ENCODE data around the gene LIM2. TPM values are rescaled to one million over a fixed set of nuclear protein-coding genes. Genes with fewer than 3 reads are reported as not detected.

Gene LIM2
- total and polyA plus RNA-seq, 2 of the 8 experiments (the other 6 are each of a cell fraction or from before 2014, with no cell fraction given): not detected

DNA sequence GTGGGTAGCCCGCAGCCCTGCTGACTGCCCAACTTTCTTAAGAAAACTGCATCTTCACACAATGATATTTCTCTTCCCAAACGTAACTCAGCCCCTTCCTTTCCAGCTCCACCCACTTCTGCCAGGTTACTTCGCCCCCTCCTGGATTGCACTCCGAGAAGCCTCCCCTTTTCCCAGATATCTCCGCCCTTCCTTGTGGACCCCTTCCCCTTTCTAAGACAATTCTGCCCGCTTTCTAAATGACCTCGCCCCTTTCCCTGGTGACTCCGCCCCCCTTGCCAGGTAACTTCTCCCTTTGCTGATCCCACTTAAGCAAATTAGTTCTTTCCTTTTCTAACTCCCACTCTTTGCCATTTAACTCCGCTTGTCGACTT, 48.5 kb downstream of the LIM2 start:
- Histone ChIP-seq H3K9ac (replicated peaks in 1 of 4; ENCODE audit: extremely low read depth in 1 of 4, low read depth in 3 of 4, low read length in 3 of 4) (peak overlapping the region in 3 of 4 experiments; percentile 30 to 49 (median 43); a peak in 2 of 7 replicates), H2AK5ac (ENCODE audit: low read depth, low read length) (no peak overlapping the region), H3K27ac (ENCODE audit: low read depth, low read length) (0 out of 2 replicates have a peak overlapping the region, but pooled peaks have one; percentile 41), H3K23ac (ENCODE audit: insufficient read length) (no peak overlapping the region), H3K27me3 (replicated peaks in 1 of 4; ENCODE audit: control insufficient read depth in 3 of 4, extremely low read depth in 1 of 4, insufficient read depth in 3 of 4, low read length in 3 of 4) (peaks cover 0 to 18% (median 11%) of the 10 kb centered on the region in 4 experiments; a peak in 5 of 7 replicates), H2BK12ac (ENCODE audit: low read depth, low read length) (no peak overlapping the region), H2BK120ac (replicated peaks; ENCODE audit: low read depth, low read length) (no peak overlapping the region), H4K91ac (replicated peaks; ENCODE audit: insufficient read length, low read length) (no peak overlapping the region), H3K4me2 (ENCODE audit: insufficient read depth in 1 of 2, low read depth in 2 of 2, low read length in 2 of 2) (peak overlapping the region; percentile 65 to 83), H3K56ac (replicated peaks; ENCODE audit: insufficient read length, low read depth, low read length) (peak overlapping the region; percentile 74), H3K18ac (ENCODE audit: extremely low read depth, low read length) (peak overlapping the region; percentile 13; the same call in 1 of the 2 replicates), H3K4me3 (ENCODE audit: extremely low read depth in 1 of 4, insufficient read depth in 2 of 4, low read depth in 3 of 4, low read length in 4 of 4) (peak overlapping the region; percentile 56 to 72 (median 66)), H3K36me3 (ENCODE audit: control insufficient read depth in 2 of 4, insufficient read depth in 4 of 4, low read length in 3 of 4) (no peaks in the 10 kb centered on the region), H3K79me2 (ENCODE audit: control insufficient read depth in 1 of 2, insufficient read depth in 2 of 2, low read length in 2 of 2) (no peaks in the 10 kb centered on the region), H3K4ac (replicated peaks; ENCODE audit: insufficient read length, low read depth, low read length) (no peak overlapping the region), H4K8ac (ENCODE audit: extremely low read depth, insufficient read depth, low read length) (no peak overlapping the region), H3K23me2 (ENCODE audit: low read depth, low read length) (peaks cover 13% of the 10 kb centered on the region), H3K4me1 (replicated peaks in 1 of 4; ENCODE audit: control insufficient read depth in 3 of 4, insufficient read depth in 4 of 4, low read length in 3 of 4) (peaks cover 0 to 20% (median 16%) of the 10 kb centered on the region in 4 experiments; a peak in 6 of 7 replicates), H3K14ac (ENCODE audit: insufficient read length) (no peak overlapping the region), H2BK15ac (ENCODE audit: low read length) (no peak overlapping the region), H4K5ac (ENCODE audit: insufficient read length, low read depth, low read length) (no peak overlapping the region), H2BK20ac (ENCODE audit: low read length) (no peak overlapping the region), H4K20me1 (replicated peaks in 1 of 2; ENCODE audit: control insufficient read depth in 1 of 2, insufficient read depth in 2 of 2, low read length in 2 of 2) (no peaks in the 10 kb centered on the region), H3K79me1 (ENCODE audit: low read depth, low read length) (no peaks in the 10 kb centered on the region), H2AFZ (ENCODE audit: low read length) (peak overlapping the region; percentile 99), H3K9me3 (ENCODE audit: insufficient read depth in 2 of 2, low read depth in 1 of 2, low read length in 1 of 2) (no peaks in the 10 kb centered on the region), H2BK5ac (ENCODE audit: low read depth, low read length) (peak overlapping the region; percentile 79; the same call in 1 of the 2 replicates)
- ChIA-PET CTCF (ENCODE audit: partially characterized antibody) (interaction anchor here (0.6 to 4.9 kb wide), 12 partner anchors 17 to 645 kb away, joined by 3 to 42 read pairs (median 4); no protein-coding TSS in a partner anchor), POLR2A (ENCODE audit: partially characterized antibody) (interaction anchor here (0.6 to 3.9 kb wide), 10 partner anchors 11 to 56 kb away, joined by 3 to 19 read pairs (median 4); partner anchors contain the start of gene C19orf84)
- FAIRE-seq (peak; percentile 45), DNase-seq (ENCODE audit: low read depth in 1 of 2, low spot score in 2 of 2) (peak in 1 of 2 experiments; percentile 53)
- 0% methylated on average over 10 of the region's 10 CpGs; no CpG with 5 or more reads in 1 of the 2 experiments for WGBS, 2 experiments (ENCODE audit: extremely low coverage in 1 of 2, insufficient coverage in 1 of 2, insufficient read length in 1 of 2, insufficient replicate concordance in 2 of 2, low coverage in 1 of 2, low lambda C conversion rate in 2 of 2, missing lambda C conversion rate in 1 of 2)
- TF ChIP-seq SRF (IDR thresholded peaks at IDR 0.05; ENCODE audit: low read depth, low read length): no peak
- peak in 1 of 3 experiments; percentile 4; a peak in 1 of 4 replicates for TF ChIP-seq CTCF (IDR thresholded peaks at IDR 0.05; ENCODE audit: control extremely low read depth in 1 of 3, insufficient read depth in 1 of 3, low read depth in 1 of 3, low read length in 3 of 3)
- no peak for TF ChIP-seq BCL11A (IDR thresholded peaks at IDR 0.05; ENCODE audit: low read depth in 2 of 2, low read length in 2 of 2)
- peak; percentile 32 for TF ChIP-seq SAP30 (IDR thresholded peaks at IDR 0.05; ENCODE audit: insufficient read depth, insufficient replicate concordance, low read length)
- TF ChIP-seq KDM4A (IDR thresholded peaks at IDR 0.05; ENCODE audit: low read depth, low read length, severe bottlenecking): peak; percentile 61
- TF ChIP-seq SIN3A (conservative IDR thresholded peaks at IDR 0.05 in 1 of 2, IDR thresholded peaks at IDR 0.05 in 1 of 2; ENCODE audit: low read depth in 1 of 2, low read length in 2 of 2): 0 out of 4 replicates have a peak, but pooled peaks of 1 of the 2 experiments have one; percentile 6
- 0 out of 2 replicates have a peak, but pooled peaks have one; percentile 49 for TF ChIP-seq SP1 (IDR thresholded peaks at IDR 0.05; ENCODE audit: low read depth, low read length)
- TF ChIP-seq JUND (IDR thresholded peaks at IDR 0.05; ENCODE audit: low read length): no peak

All from H1 (cell line).